SK-N-MC (cell line): ENCODE results near the gene PDE4D.

Experiments used
- EZH2 ChIP-seq: fragments of 200-600 bp; sonication (generic); IDR thresholded peaks from one replicate; pipeline ENCODE4 v1.6.1; 2017; ENCODE audit warnings: antibody characterized with exemption
- FOXP2 ChIP-seq: optimal IDR thresholded peaks from 2 replicates; pipeline ENCODE3; 2011; ENCODE audit warnings: mild to moderate bottlenecking, moderate library complexity; ENCODE audit not compliant: insufficient read depth; ENCODE audit errors: extremely low read length, control extremely low read depth
- POLR2AphosphoS5 ChIP-seq: IDR thresholded peaks from 2 replicates; pipeline ENCODE4 v1.6.1; 2012; ENCODE audit warnings: mild to moderate bottlenecking, low read depth, low read length, borderline replicate concordance

- TF ChIP-seq POLR2AphosphoS5 (no peak), EZH2 (no peak), FOXP2 (no peak)
Observed at GRCh38 chr5:59828623-59829022, 64.9 kb downstream of the PDE4D start.
